A549 (cell line): ENCODE data around the gene RPRM. TPM values are rescaled to one million over a fixed set of nuclear protein-coding genes. Genes with fewer than 3 reads are reported as not detected.

Experiments used
- ATAC-seq, 2 experiments: fragments of 200-7000 bp in 1 of 2; fragments of >200 bp in 1 of 2; cut with Nextera tagmentation in 1 of 2; cut with Tn5 transposase in 1 of 2; 3 replicates each; pipeline versions ENCODE4 v1.8.0 to v1.9.1; 2018 to 2020; ENCODE audit warnings: mild to moderate bottlenecking in 1 of 2, moderate library complexity in 1 of 2
- CTCF ChIA-PET: fragments of 300-600 bp; sonication (Branson Sonifier 250); formaldehyde crosslinking; extraction: SDS; loops from one replicate; lab custom pipeline; 2021; ENCODE audit warnings: antibody characterized with exemption, inconsistent platforms; lab: Yijun Ruan, JAX
- POLR2A ChIA-PET: fragments of 350-600 bp; formaldehyde crosslinking; extraction: SDS; loops from one replicate; lab custom pipeline; 2021; ENCODE audit warnings: antibody characterized with exemption, inconsistent platforms; lab: Yijun Ruan, JAX
- DNase-seq, 2 experiments: peaks; one replicate each; pipeline versions ENCODE4 v3.0.0 to v3.0.0-alpha.2; 2011 to 2016; ENCODE audit warnings: low read depth in 1 of 2, low spot score in 1 of 2
- FAIRE-seq: peaks from 2 replicates; lab custom pipeline; 2011; peaks lifted over from hg19 to GRCh38; lab: Jason Lieb, UNC
- H3K27ac ChIP-seq, 2 experiments: fragments of >200 bp; sonication (Bioruptor Twin); formaldehyde crosslinking; 3 replicates each; pipeline ENCODE4 v1.5.1; 2016 to 2017
- H3K4me1 ChIP-seq: fragments of >200 bp; sonication (Bioruptor Twin); formaldehyde crosslinking; 3 replicates; pipeline ENCODE4 v1.6.1; 2016
- H3K4me2 ChIP-seq: fragments of >200 bp; sonication (Bioruptor Twin); formaldehyde crosslinking; 3 replicates; pipeline ENCODE4 v1.6.1; 2016
- H3K4me3 ChIP-seq: fragments of >200 bp; sonication (Bioruptor Twin); formaldehyde crosslinking; 3 replicates; pipeline ENCODE4 v1.5.1; 2016
- H3K9me3 ChIP-seq: fragments of >200 bp; sonication (Bioruptor Twin); formaldehyde crosslinking; 3 replicates; pipeline ENCODE4 v1.6.1; 2016
- BHLHE40 ChIP-seq: IDR thresholded peaks from 2 replicates; pipeline ENCODE4 v1.6.1; 2012; ENCODE audit warnings: low read depth, low read length, inconsistent platforms
- CBX8 ChIP-seq: fragments of 200-600 bp; sonication (generic); IDR thresholded peaks from 2 replicates; pipeline ENCODE4 v1.6.1; 2016
- CEBPB ChIP-seq, 2 experiments: fragments of >200 bp in 1 of 2; sonication (Bioruptor Twin) in 1 of 2; formaldehyde crosslinking in 1 of 2; IDR thresholded peaks; 2 replicates each; pipeline ENCODE4 v1.6.1; 2012 to 2016
- CHD4 ChIP-seq: fragments of 200-600 bp; sonication (generic); IDR thresholded peaks from 2 replicates; pipeline ENCODE4 v1.6.1; 2016; ENCODE audit warnings: antibody characterized with exemption, mild to moderate bottlenecking, borderline replicate concordance
- EHMT2 ChIP-seq: fragments of 200-600 bp; sonication (generic); IDR thresholded peaks from 2 replicates; pipeline ENCODE4 v1.6.1; 2016; ENCODE audit warnings: antibody characterized with exemption, low read depth, mild to moderate bottlenecking, moderate library complexity
- ELK1 ChIP-seq: fragments of 150-350 bp; IDR thresholded peaks from 2 replicates; pipeline ENCODE4 v1.6.1; 2014; ENCODE audit warnings: low read depth, mild to moderate bottlenecking, low read length
- EP300 ChIP-seq, 2 experiments: fragments of >200 bp; sonication (Bioruptor Twin); formaldehyde crosslinking; IDR thresholded peaks; 2 replicates in 1 of 2; 3 replicates in 1 of 2; pipeline ENCODE4 v1.6.1; 2016 to 2017
- ESRRA ChIP-seq: fragments of 150-350 bp; IDR thresholded peaks from 2 replicates; pipeline ENCODE4 v1.6.1; 2014; ENCODE audit warnings: mild to moderate bottlenecking, low read length, borderline replicate concordance
- FOSL2 ChIP-seq, 2 experiments: fragments of 450-650 bp in 1 of 2; fragments of >200 bp in 1 of 2; sonication (Bioruptor Twin) in 1 of 2; formaldehyde crosslinking; IDR thresholded peaks; 2 replicates each; pipeline versions ENCODE4 v1.5.0 to v1.6.1; 2016 to 2020; ENCODE audit warnings: mild to moderate bottlenecking in 1 of 2, moderate library complexity in 1 of 2
- HDAC2 ChIP-seq: fragments of 200-600 bp; sonication (generic); IDR thresholded peaks from 2 replicates; pipeline ENCODE4 v1.6.1; 2016
- HES2 ChIP-seq: fragments of >200 bp; sonication (Bioruptor Twin); formaldehyde crosslinking; IDR thresholded peaks from 2 replicates; pipeline ENCODE4 v1.6.1; 2016
- HOXA7 ChIP-seq: fragments of 250-450 bp; sonication (Bioruptor Pico); IDR thresholded peaks from 2 replicates; pipeline ENCODE4 v1.5.0; 2020; ENCODE audit warnings: mild to moderate bottlenecking, moderate library complexity
- HOXB13 ChIP-seq: fragments of 250-450 bp; sonication (Bioruptor Pico); IDR thresholded peaks from 2 replicates; pipeline ENCODE4 v1.5.0; 2020; ENCODE audit warnings: low read depth, mild to moderate bottlenecking, moderate library complexity
- JUNB ChIP-seq: fragments of >200 bp; sonication (Bioruptor Twin); formaldehyde crosslinking; IDR thresholded peaks from 2 replicates; pipeline ENCODE4 v1.6.1; 2016
- KDM1A ChIP-seq: fragments of 200-600 bp; sonication (generic); IDR thresholded peaks from 2 replicates; pipeline ENCODE4 v1.6.1; 2016; ENCODE audit warnings: low read depth, mild to moderate bottlenecking
- MAFK ChIP-seq: fragments of 450-650 bp; IDR thresholded peaks from 2 replicates; pipeline ENCODE4 v1.6.1; 2014; ENCODE audit not compliant: partially characterized antibody
- MAZ ChIP-seq: fragments of 150-350 bp; IDR thresholded peaks from 2 replicates; pipeline ENCODE4 v1.6.1; 2014; ENCODE audit warnings: antibody characterized with exemption, low read depth, low read length, borderline replicate concordance
- MYC ChIP-seq: IDR thresholded peaks from 2 replicates; pipeline ENCODE4 v1.6.1; 2012; ENCODE audit warnings: mild to moderate bottlenecking, inconsistent platforms, low read length, improper control_type of control experiment, borderline replicate concordance
- NFE2L2 ChIP-seq: fragments of 150-350 bp; conservative IDR thresholded peaks from 2 replicates; pipeline ENCODE4 v1.6.1; 2014; ENCODE audit warnings: low read length
- PBX3 ChIP-seq: IDR thresholded peaks from 2 replicates; pipeline ENCODE4 v1.6.1; 2012
- PHF8 ChIP-seq: fragments of 200-600 bp; sonication (generic); IDR thresholded peaks from 2 replicates; pipeline ENCODE4 v1.6.1; 2016; ENCODE audit warnings: low read depth, mild to moderate bottlenecking, antibody characterized with exemption, moderate library complexity, borderline replicate concordance
- POLR2AphosphoS2 ChIP-seq: conservative IDR thresholded peaks from 2 replicates; pipeline ENCODE4 v1.6.1; 2012; ENCODE audit warnings: low read length, improper control_type of control experiment, inconsistent platforms
- RCOR1 ChIP-seq: fragments of 150-350 bp; IDR thresholded peaks from 2 replicates; pipeline ENCODE4 v1.6.1; 2014; ENCODE audit warnings: antibody characterized with exemption, low read length, low read depth
- RNF2 ChIP-seq: fragments of 200-600 bp; sonication (generic); IDR thresholded peaks from 2 replicates; pipeline ENCODE4 v1.6.1; 2016; ENCODE audit warnings: low read depth, mild to moderate bottlenecking, antibody characterized with exemption, moderate library complexity, borderline replicate concordance
- TFCP2L1 ChIP-seq: fragments of 250-450 bp; sonication (Bioruptor Pico); IDR thresholded peaks from 2 replicates; pipeline ENCODE4 v1.5.0; 2021; ENCODE audit warnings: mild to moderate bottlenecking
- TP53 ChIP-seq: fragments of 250-450 bp; sonication (Bioruptor Pico); IDR thresholded peaks from 2 replicates; pipeline ENCODE4 v1.5.0; 2021; ENCODE audit warnings: mild to moderate bottlenecking, moderate library complexity
- ZNF302 ChIP-seq: fragments of 250-450 bp; sonication (Bioruptor Pico); IDR thresholded peaks from 2 replicates; pipeline ENCODE4 v1.9.0; 2021; ENCODE audit warnings: inconsistent platforms, mild to moderate bottlenecking, moderate library complexity
- ZSCAN20 ChIP-seq: fragments of 250-450 bp; sonication (Bioruptor Pico); IDR thresholded peaks from 2 replicates; pipeline ENCODE4 v1.8.0; 2022; ENCODE audit warnings: mild to moderate bottlenecking, moderate library complexity
- WGBS: methylation state at CpG from one replicate; pipeline ENCODE4 v1.1.6; 2017; ENCODE audit errors: missing lambda C conversion rate; 5-methylcytosine and 5-hydroxymethylcytosine counted together
- polyA plus RNA-seq, 4 experiments: library from polyadenylated mRNA; depleted of rRNA in 3 of 4; stranded (reverse); fragments of >200 nt; fragmentation: RNase III in 1 of 4; extraction: RNeasy Plus Mini Kit Qiagen cat#74134 plus additional on column Dnase treatment in 1 of 4; gene quantifications; 2 replicates in 3 of 4; 3 replicates in 1 of 4; pipeline ENCODE4 v1.2.3, GENCODE V29; 2011 to 2017

RPRM gene
- polyA plus RNA-seq, 2 of the 4 experiments (the other 2 are of a cell fraction): not detected

GRCh38 chr2:153474407-153474806 lies 4.2 kb downstream of the RPRM start:
- ATAC-seq (no peak), FAIRE-seq (no peak), DNase-seq (no peak)
- no peak overlapping the region for H3K4me2 ChIP-seq
- H3K27ac ChIP-seq: no peak overlapping the region
- H3K9me3 ChIP-seq: no peaks in the 10 kb centered on the region
- no peak overlapping the region for H3K4me3 ChIP-seq
- TF ChIP-seq TP53 (CRISPR knock-in tag): no peak
- no peak for TF ChIP-seq JUNB
- no peak for TF ChIP-seq RNF2
- no peak for TF ChIP-seq HDAC2
- TF ChIP-seq HOXA7 (CRISPR knock-in tag): no peak
- TF ChIP-seq ESRRA: no peak
- no peak for TF ChIP-seq FOSL2 (IDR thresholded peaks at IDR 0.05)
- no peak for TF ChIP-seq FOSL2 (CRISPR knock-in tag; IDR thresholded peaks at IDR 0.05)
- no peak for TF ChIP-seq CEBPB (IDR thresholded peaks at IDR 0.05)
- no peak for TF ChIP-seq NFE2L2
- no peak for TF ChIP-seq RCOR1
- TF ChIP-seq CBX8: no peak
- TF ChIP-seq POLR2AphosphoS2: no peak
- TF ChIP-seq HOXB13 (CRISPR knock-in tag): no peak
- no peak for TF ChIP-seq CHD4
- no peak for TF ChIP-seq MAZ
- TF ChIP-seq PHF8: no peak
- TF ChIP-seq TFCP2L1: no peak
- no peak for TF ChIP-seq ZSCAN20 (CRISPR knock-in tag)
- H3K4me1 ChIP-seq: peaks cover 13% of the 10 kb centered on the region
- WGBS: 0% methylated on average over 1 of the region's 1 CpG
- ChIA-PET POLR2A (no interaction called here), CTCF (interaction anchor here (1.6 kb wide), 1 partner anchor 549 kb away, joined by 4 read pairs; no protein-coding TSS in a partner anchor)

- ChIA-PET POLR2A (no interaction called here), CTCF (interaction anchor here (0.9 to 2.4 kb wide), 3 partner anchors 8 to 49 kb away, joined by 4 to 10 read pairs (median 4); partner anchors contain the start of gene RPRM)
- Histone ChIP-seq H3K27ac (no peak overlapping the region), H3K4me3 (no peak overlapping the region), H3K9me3 (no peaks in the 10 kb centered on the region), H3K4me1 (no peaks in the 10 kb centered on the region), H3K4me2 (no peak overlapping the region)
- WGBS: 31% methylated on average over 4 of the region's 4 CpGs
- no peak for FAIRE-seq
- TF ChIP-seq NFE2L2 (no peak), TFCP2L1 (no peak), PBX3 (no peak), KDM1A (no peak), ELK1 (no peak), MAFK (no peak), ZSCAN20 (CRISPR knock-in tag) (no peak), ESRRA (no peak), ZNF302 (CRISPR knock-in tag) (no peak), POLR2AphosphoS2 (no peak), EP300 (IDR thresholded peaks at IDR 0.05) (no peak), MYC (no peak), HES2 (no peak), BHLHE40 (no peak), EHMT2 (no peak), HOXB13 (CRISPR knock-in tag) (no peak), MAZ (no peak)
- ATAC-seq: no peak
- DNase-seq: no peak
These were observed 7.7 kb downstream of the RPRM start for GRCh38 chr2:153470867-153471266.
